Activated T-helper 17 cell treated with anti-CD3 and anti-CD28 coated beads, Interleukin-2, amount 50 U/mL, for 72 hours (primary cell): ENCODE results near the gene FAT2. TPM values are rescaled to one million over a fixed set of nuclear protein-coding genes. Genes with fewer than 3 reads are reported as not detected.
"Not testable (repeated sequence)": the region's sequence is repeated elsewhere in the genome, so short reads cannot be mapped to it uniquely, and the experiment has no call there.

Source experiments
- ATAC-seq: fragments of 150-1000 bp; cut with Tn5 transposase; replicated peaks from 2 replicates; pipeline ENCODE4 v1.10.0; 2021; ENCODE audit warnings: mild to moderate bottlenecking, moderate library complexity
- H3K27ac Mint-ChIP-seq: one replicate; pipeline ENCODE4 v1.8.0; 2022; ENCODE audit warnings: mixed read lengths
- H3K27me3 Mint-ChIP-seq: one replicate; pipeline ENCODE4 v1.8.0; 2022; ENCODE audit warnings: mixed read lengths
- H3K36me3 Mint-ChIP-seq: one replicate; pipeline ENCODE4 v1.8.0; 2022; ENCODE audit warnings: low read depth, mild to moderate bottlenecking, mixed read lengths
- H3K4me1 Mint-ChIP-seq: one replicate; pipeline ENCODE4 v1.8.0; 2022; ENCODE audit warnings: mixed read lengths
- H3K4me3 Mint-ChIP-seq: one replicate; pipeline ENCODE4 v1.8.0; 2022; ENCODE audit warnings: mild to moderate bottlenecking, mixed read lengths
- H3K9me3 Mint-ChIP-seq: one replicate; pipeline ENCODE4 v1.8.0; 2022; ENCODE audit warnings: mixed read lengths
- total RNA-seq, 2 donors: library from RNA; stranded (reverse); gene quantifications; one replicate each; pipeline ENCODE4 v1.2.3, GENCODE V29; 2022

Gene FAT2
- total RNA-seq, 2 donors from 2014 or later: not detected

GRCh38 chr5:151581347-151581746 is 9.8 kb downstream of the FAT2 start:
- no peak overlapping the region for H3K27ac Mint-ChIP-seq
- no peaks in the 10 kb centered on the region for H3K36me3 Mint-ChIP-seq
- no peak for ATAC-seq
- H3K4me1 Mint-ChIP-seq: no peaks in the 10 kb centered on the region
- no peaks in the 10 kb centered on the region for H3K9me3 Mint-ChIP-seq
- peaks cover 5% of the 10 kb centered on the region for H3K27me3 Mint-ChIP-seq
- no peak overlapping the region for H3K4me3 Mint-ChIP-seq

- Mint-ChIP-seq H3K27me3 (peaks cover 5% of the 10 kb centered on the region), H3K4me1 (no peaks in the 10 kb centered on the region), H3K4me3 (no peak overlapping the region), H3K9me3 (no peaks in the 10 kb centered on the region), H3K36me3 (no peaks in the 10 kb centered on the region), H3K27ac (no peak overlapping the region)
- ATAC-seq: no peak
These were observed 10.3 kb downstream of the FAT2 start for GRCh38 chr5:151580858-151581257.

GRCh38 chr5:151580239-151580638 is 10.9 kb downstream of the FAT2 start:
- Mint-ChIP-seq H3K9me3 (no peaks in the 10 kb centered on the region), H3K27me3 (peaks cover 5% of the 10 kb centered on the region), H3K27ac (no peak overlapping the region), H3K4me3 (no peak overlapping the region), H3K4me1 (no peaks in the 10 kb centered on the region), H3K36me3 (no peaks in the 10 kb centered on the region)
- ATAC-seq: no peak

- H3K27me3 Mint-ChIP-seq, H3K4me1 Mint-ChIP-seq, H3K36me3 Mint-ChIP-seq, ATAC-seq, H3K4me3 Mint-ChIP-seq, H3K27ac Mint-ChIP-seq, H3K9me3 Mint-ChIP-seq: not testable (repeated sequence)
These were observed 12.0 kb downstream of the FAT2 start for GRCh38 chr5:151579146-151579545.

GRCh38 chr5:151578326-151579025 is 12.7 kb downstream of the FAT2 start:
- Mint-ChIP-seq H3K36me3 (no peaks in the 10 kb centered on the region), H3K9me3 (no peaks in the 10 kb centered on the region), H3K27me3 (peaks cover 9% of the 10 kb centered on the region), H3K4me1 (no peaks in the 10 kb centered on the region), H3K4me3 (no peak overlapping the region), H3K27ac (no peak overlapping the region)
- no peak for ATAC-seq

GRCh38 chr5:151577566-151577965 is 13.6 kb downstream of the FAT2 start:
- Mint-ChIP-seq H3K4me1 (no peaks in the 10 kb centered on the region), H3K9me3 (no peaks in the 10 kb centered on the region), H3K27me3 (peaks cover 4% of the 10 kb centered on the region), H3K36me3 (no peaks in the 10 kb centered on the region), H3K27ac (no peak overlapping the region), H3K4me3 (no peak overlapping the region)
- no peak for ATAC-seq

GRCh38 chr5:151574444-151574996 is 16.6 kb downstream of the FAT2 start:
- H3K9me3 Mint-ChIP-seq: no peaks in the 10 kb centered on the region
- peak; percentile 62 for ATAC-seq
- no peaks in the 10 kb centered on the region for H3K4me1 Mint-ChIP-seq
- peaks cover 4% of the 10 kb centered on the region for H3K27me3 Mint-ChIP-seq
- H3K27ac Mint-ChIP-seq: no peak overlapping the region
- H3K4me3 Mint-ChIP-seq: no peak overlapping the region
- H3K36me3 Mint-ChIP-seq: no peaks in the 10 kb centered on the region

GRCh38 chr5:151572657-151573368 is 18.3 kb downstream of the FAT2 start:
- no peak overlapping the region for H3K4me3 Mint-ChIP-seq
- no peak for ATAC-seq

GRCh38 chr5:151571270-151572173 is 19.6 kb downstream of the FAT2 start:
- H3K27ac Mint-ChIP-seq: no peak overlapping the region
- no peak overlapping the region for H3K4me3 Mint-ChIP-seq
- H3K36me3 Mint-ChIP-seq: no peaks in the 10 kb centered on the region
- no peak for ATAC-seq
- peaks cover 6% of the 10 kb centered on the region for H3K27me3 Mint-ChIP-seq
- H3K4me1 Mint-ChIP-seq: no peaks in the 10 kb centered on the region
- H3K9me3 Mint-ChIP-seq: no peaks in the 10 kb centered on the region

More at GRCh38 chr5:151572657-151573368, 18.3 kb downstream of the FAT2 start:
- H3K4me1 Mint-ChIP-seq: no peaks in the 10 kb centered on the region
- H3K9me3 Mint-ChIP-seq: no peaks in the 10 kb centered on the region
- peaks cover 4% of the 10 kb centered on the region for H3K27me3 Mint-ChIP-seq
- H3K36me3 Mint-ChIP-seq: no peaks in the 10 kb centered on the region
- no peak overlapping the region for H3K27ac Mint-ChIP-seq

- Mint-ChIP-seq H3K27ac (no peak overlapping the region), H3K36me3 (no peaks in the 10 kb centered on the region), H3K9me3 (no peaks in the 10 kb centered on the region), H3K27me3 (peaks cover 8% of the 10 kb centered on the region), H3K4me3 (no peak overlapping the region), H3K4me1 (no peaks in the 10 kb centered on the region)
- no peak for ATAC-seq
These were observed 20.4 kb downstream of the FAT2 start for GRCh38 chr5:151570512-151571269.

GRCh38 chr5:151570058-151570457 is 21.1 kb downstream of the FAT2 start:
- ATAC-seq: no peak
- no peaks in the 10 kb centered on the region for H3K9me3 Mint-ChIP-seq
- H3K27ac Mint-ChIP-seq: no peak overlapping the region
- no peaks in the 10 kb centered on the region for H3K36me3 Mint-ChIP-seq
- H3K4me3 Mint-ChIP-seq: no peak overlapping the region
- peaks cover 8% of the 10 kb centered on the region for H3K27me3 Mint-ChIP-seq
- H3K4me1 Mint-ChIP-seq: no peaks in the 10 kb centered on the region

- H3K4me1 Mint-ChIP-seq: no peaks in the 10 kb centered on the region
- H3K9me3 Mint-ChIP-seq: no peaks in the 10 kb centered on the region
- peak; percentile 90 for ATAC-seq
These were observed 21.7 kb downstream of the FAT2 start for GRCh38 chr5:151569132-151570046.

GRCh38 chr5:151568036-151568435 is 23.1 kb downstream of the FAT2 start:
- no peaks in the 10 kb centered on the region for H3K36me3 Mint-ChIP-seq
- no peak overlapping the region for H3K4me3 Mint-ChIP-seq
- H3K27me3 Mint-ChIP-seq: peaks cover 4% of the 10 kb centered on the region
- no peak for ATAC-seq
- H3K4me1 Mint-ChIP-seq: no peaks in the 10 kb centered on the region
- no peak overlapping the region for H3K27ac Mint-ChIP-seq
- H3K9me3 Mint-ChIP-seq: no peaks in the 10 kb centered on the region

More at GRCh38 chr5:151569132-151570046, 21.7 kb downstream of the FAT2 start:
- Mint-ChIP-seq H3K36me3 (no peaks in the 10 kb centered on the region), H3K4me3 (no peak overlapping the region), H3K27me3 (peaks cover 7% of the 10 kb centered on the region), H3K27ac (no peak overlapping the region)
